H1 (cell line): Measurements from ENCODE around the gene MARCHF10. TPM values are rescaled to one million over a fixed set of nuclear protein-coding genes. Genes with fewer than 3 reads are reported as not detected.

Experiments
- CTCF ChIA-PET: fragments of 300-600 bp; sonication (Branson Sonifier 250); formaldehyde crosslinking; loops from one replicate; lab custom pipeline; 2021; ENCODE audit not compliant: partially characterized antibody; lab: Charles Lee
- POLR2A ChIA-PET: fragments of 300-600 bp; sonication (Branson Sonifier 250); formaldehyde crosslinking; loops from one replicate; lab custom pipeline; 2021; ENCODE audit warnings: inconsistent platforms; ENCODE audit not compliant: partially characterized antibody; lab: Charles Lee
- DNase-seq, 2 experiments: peaks; one replicate each; pipeline versions ENCODE4 v3.0.0 to v3.0.0-alpha.2; 2010 to 2022; ENCODE audit warnings: low spot score in 2 of 2, low read depth in 1 of 2, mixed read lengths in 1 of 2
- FAIRE-seq: peaks from 2 replicates; lab custom pipeline; 2011; peaks lifted over from hg19 to GRCh38; lab: Jason Lieb, UNC
- H2AFZ ChIP-seq: 2 replicates; pipeline ENCODE4 v1.8.1; 2012; ENCODE audit warnings: low read length, inconsistent platforms
- H2AK5ac ChIP-seq: 2 replicates; pipeline ENCODE4 v1.6.1; 2013; ENCODE audit warnings: low read depth, low read length
- H2BK120ac ChIP-seq: replicated peaks from 2 replicates; pipeline ENCODE3; 2013; ENCODE audit warnings: low read depth, low read length, inconsistent platforms
- H2BK12ac ChIP-seq: 2 replicates; pipeline ENCODE4 v1.6.1; 2013; ENCODE audit warnings: low read depth, low read length
- H2BK15ac ChIP-seq: 2 replicates; pipeline ENCODE4 v1.6.1; 2013; ENCODE audit warnings: low read length
- H2BK20ac ChIP-seq: 2 replicates; pipeline ENCODE4 v1.6.1; 2013; ENCODE audit warnings: low read length
- H2BK5ac ChIP-seq: 2 replicates; pipeline ENCODE4 v1.6.1; 2013; ENCODE audit warnings: low read depth, low read length
- H3K14ac ChIP-seq: 2 replicates; pipeline ENCODE4 v1.6.1; 2013; ENCODE audit warnings: inconsistent platforms; ENCODE audit not compliant: insufficient read length
- H3K18ac ChIP-seq: 2 replicates; pipeline ENCODE4 v1.6.1; 2013; ENCODE audit warnings: low read length; ENCODE audit errors: extremely low read depth
- H3K23ac ChIP-seq: 2 replicates; pipeline ENCODE4 v1.6.1; 2013; ENCODE audit warnings: inconsistent platforms; ENCODE audit not compliant: insufficient read length
- H3K23me2 ChIP-seq: 2 replicates; pipeline ENCODE4 v1.6.1; 2013; ENCODE audit warnings: low read depth, low read length
- H3K27ac ChIP-seq: 2 replicates; pipeline ENCODE4 v1.6.1; 2011; ENCODE audit warnings: low read depth, low read length, inconsistent platforms
- H3K27me3 ChIP-seq, 4 experiments: replicated peaks in 1 of 4; 1 replicate in 1 of 4; 2 replicates in 3 of 4; pipeline versions ENCODE4 v1.6.1 to v1.8.1; 2011 to 2013; ENCODE audit warnings: low read length in 3 of 4, mild to moderate bottlenecking in 3 of 4, inconsistent platforms in 2 of 4, mixed read lengths in 2 of 4, moderate library complexity in 1 of 4; ENCODE audit not compliant: control insufficient read depth in 3 of 4, insufficient read depth in 3 of 4; ENCODE audit errors: extremely low read depth in 1 of 4
- H3K36me3 ChIP-seq, 4 experiments: 2 replicates each; pipeline versions ENCODE4 v1.6.1 to v1.8.1; 2011 to 2013; ENCODE audit warnings: mild to moderate bottlenecking in 4 of 4, low read length in 3 of 4, moderate library complexity in 2 of 4, control low read depth in 1 of 4, inconsistent platforms in 1 of 4; ENCODE audit not compliant: insufficient read depth in 4 of 4, control insufficient read depth in 2 of 4
- H3K4ac ChIP-seq: replicated peaks from 2 replicates; pipeline ENCODE3; 2013; ENCODE audit warnings: low read length, low read depth, mixed read lengths, inconsistent platforms; ENCODE audit not compliant: insufficient read length
- H3K4me1 ChIP-seq, 4 experiments: replicated peaks in 1 of 4; 1 replicate in 1 of 4; 2 replicates in 3 of 4; pipeline versions ENCODE4 v1.6.1 to v1.8.1; 2011 to 2013; ENCODE audit warnings: low read length in 3 of 4, inconsistent platforms in 2 of 4, mixed read lengths in 1 of 4; ENCODE audit not compliant: insufficient read depth in 4 of 4, control insufficient read depth in 3 of 4
- H3K4me2 ChIP-seq, 2 experiments: 2 replicates each; pipeline versions ENCODE4 v1.6.1 to v1.8.1; 2011 to 2013; ENCODE audit warnings: low read depth in 2 of 2, low read length in 2 of 2, control low read depth in 1 of 2, inconsistent platforms in 1 of 2, mild to moderate bottlenecking in 1 of 2; ENCODE audit not compliant: insufficient read depth in 1 of 2
- H3K4me3 ChIP-seq, 4 experiments: fragments of 200-600, 300-600 bp in 1 of 4; sonication (generic), shearing (Covaris generic), sonication (Bioruptor Twin) in 1 of 4; 2 replicates each; pipeline versions ENCODE4 v1.5.1 to v1.8.1; 2011 to 2016; ENCODE audit warnings: low read length in 4 of 4, low read depth in 3 of 4, control low read depth in 2 of 4, inconsistent platforms in 2 of 4, mild to moderate bottlenecking in 2 of 4, mixed read lengths in 1 of 4, moderate library complexity in 1 of 4; ENCODE audit not compliant: insufficient read depth in 2 of 4; ENCODE audit errors: extremely low read depth in 1 of 4
- H3K56ac ChIP-seq: replicated peaks from 2 replicates; pipeline ENCODE3; 2013; ENCODE audit warnings: low read depth, mild to moderate bottlenecking, mixed read lengths, low read length, inconsistent platforms; ENCODE audit not compliant: insufficient read length
- H3K79me1 ChIP-seq: 2 replicates; pipeline ENCODE4 v1.6.1; 2013; ENCODE audit warnings: low read depth, low read length, control low read depth
- H3K79me2 ChIP-seq, 2 experiments: 2 replicates each; pipeline versions ENCODE4 v1.6.1 to v1.8.1; 2012 to 2013; ENCODE audit warnings: low read length in 2 of 2, mild to moderate bottlenecking in 2 of 2, inconsistent platforms in 1 of 2; ENCODE audit not compliant: insufficient read depth in 2 of 2, control insufficient read depth in 1 of 2
- H3K9ac ChIP-seq, 4 experiments: replicated peaks in 1 of 4; 1 replicate in 1 of 4; 2 replicates in 3 of 4; pipeline versions ENCODE4 v1.6.1 to v1.8.1; 2011 to 2013; ENCODE audit warnings: low read depth in 3 of 4, low read length in 3 of 4, control low read depth in 2 of 4, mild to moderate bottlenecking in 2 of 4, moderate library complexity in 2 of 4, inconsistent platforms in 1 of 4; ENCODE audit errors: extremely low read depth in 1 of 4
- H3K9me3 ChIP-seq, 2 experiments: 2 replicates each; pipeline versions ENCODE4 v1.6.1 to v1.8.1; 2012 to 2013; ENCODE audit warnings: mild to moderate bottlenecking in 2 of 2, moderate library complexity in 2 of 2, control low read depth in 1 of 2, inconsistent platforms in 1 of 2, low read depth in 1 of 2, low read length in 1 of 2, mixed read lengths in 1 of 2; ENCODE audit not compliant: insufficient read depth in 2 of 2
- H4K20me1 ChIP-seq, 2 experiments: replicated peaks in 1 of 2; 2 replicates each; pipeline versions ENCODE3 to v1.8.1; 2011 to 2013; ENCODE audit warnings: inconsistent platforms in 2 of 2, low read length in 2 of 2, mild to moderate bottlenecking in 1 of 2; ENCODE audit not compliant: insufficient read depth in 2 of 2, control insufficient read depth in 1 of 2
- H4K5ac ChIP-seq: 2 replicates; pipeline ENCODE4 v1.6.1; 2013; ENCODE audit warnings: low read length, low read depth, mixed read lengths, inconsistent platforms; ENCODE audit not compliant: insufficient read length
- H4K8ac ChIP-seq: 2 replicates; pipeline ENCODE4 v1.8.0; 2013; ENCODE audit warnings: mild to moderate bottlenecking, moderate library complexity, low read length, inconsistent platforms; ENCODE audit not compliant: insufficient read depth; ENCODE audit errors: extremely low read depth
- H4K91ac ChIP-seq: replicated peaks from 2 replicates; pipeline ENCODE3; 2013; ENCODE audit warnings: low read length, mixed read lengths, inconsistent platforms; ENCODE audit not compliant: insufficient read length
- BCL11A ChIP-seq, 2 experiments: IDR thresholded peaks; one replicate each; pipeline ENCODE4 v1.6.1; 2011; ENCODE audit warnings: low read depth in 2 of 2, low read length in 2 of 2, mild to moderate bottlenecking in 2 of 2
- EGR1 ChIP-seq: IDR thresholded peaks from 2 replicates; pipeline ENCODE4 v1.6.1; 2011; ENCODE audit warnings: low read depth, low read length, borderline replicate concordance
- PHF8 ChIP-seq: fragments of 200-600 bp; sonication (generic); conservative IDR thresholded peaks from 2 replicates; pipeline ENCODE4 v1.7.1; 2012; ENCODE audit warnings: low read depth, mild to moderate bottlenecking, inconsistent platforms, low read length, moderate library complexity
- POLR2AphosphoS5 ChIP-seq: IDR thresholded peaks from 2 replicates; pipeline ENCODE4 v1.6.1; 2011; ENCODE audit warnings: low read depth, low read length
- SIRT6 ChIP-seq: IDR thresholded peaks from one replicate; pipeline ENCODE4 v1.7.1; 2012; ENCODE audit warnings: low read length, inconsistent platforms
- SP4 ChIP-seq: IDR thresholded peaks from 2 replicates; pipeline ENCODE4 v1.6.1; 2012; ENCODE audit warnings: low read length, inconsistent platforms
- WGBS, 2 experiments: shearing (Covaris generic) in 1 of 2; methylation state at CpG; one replicate each; pipeline versions ENCODE4 v1.1.6 to v1.1.7; 2013 to 2015; ENCODE audit warnings: low lambda C conversion rate in 2 of 2, mixed read lengths in 2 of 2, inconsistent platforms in 1 of 2, low coverage in 1 of 2, missing lambda C conversion rate in 1 of 2; ENCODE audit not compliant: insufficient replicate concordance in 2 of 2, insufficient coverage in 1 of 2, insufficient read length in 1 of 2; ENCODE audit errors: extremely low coverage in 1 of 2, missing lambda C conversion rate in 1 of 2; 5-methylcytosine and 5-hydroxymethylcytosine counted together
- polyA plus RNA-seq, 7 experiments: library from polyadenylated mRNA; depleted of rRNA in 3 of 7; stranded (reverse) in 5 of 7; unstranded in 2 of 7; fragments of >200 nt in 5 of 7; fragments of 200-250 nt in 2 of 7; gene quantifications; 1 replicate in 5 of 7; 2 replicates in 1 of 7; 4 replicates in 1 of 7; pipeline versions ENCODE4 v1.2.1 to v1.2.3, GENCODE V29; 2011 to 2013; ENCODE audit warnings: missing spikeins in 2 of 7, mixed read lengths in 2 of 7
- total RNA-seq: library from RNA; stranded (reverse); fragmentation: NEBNext Ultra II Directional; extraction: Animal tissue kit (Norgen Biotek cat#: 25700); gene quantifications from 2 replicates; pipeline ENCODE4 v1.2.1, GENCODE V29; 2021

The MARCHF10 gene
- total and polyA plus RNA-seq, 2 of the 8 experiments (the other 6 are each of a cell fraction or from before 2014, with no cell fraction given): 0.48 to 0.73 TPM

DNA sequence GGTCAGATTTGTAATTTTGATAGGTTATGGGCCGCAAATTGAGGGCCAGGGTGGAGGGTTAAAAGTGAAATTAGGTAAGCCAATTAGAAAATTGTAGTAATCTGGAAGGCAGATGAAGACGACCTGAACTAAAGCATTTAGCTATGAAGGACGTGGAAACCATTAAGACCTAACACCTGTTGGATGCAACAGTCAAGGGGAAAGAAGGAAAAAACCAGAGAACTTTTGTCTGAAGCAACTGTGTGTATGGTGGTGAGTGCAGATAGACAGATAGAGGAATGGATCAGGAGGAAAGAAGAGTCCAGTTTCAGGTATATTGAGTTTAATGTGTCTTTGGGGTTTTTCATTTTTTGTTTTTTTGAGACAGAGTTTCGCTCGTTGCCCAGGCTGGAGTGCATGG, 40.2 kb upstream of the MARCHF10 start:
- WGBS, 2 experiments: 89% methylated on average over 5 of the region's 5 CpGs; no CpG with 5 or more reads in 1 of the 2 experiments

More for the DNA sequence above, 40.2 kb upstream of the MARCHF10 start:
- H3K79me2 ChIP-seq: no peaks in the 10 kb centered on the region
- H3K9ac ChIP-seq: no peak overlapping the region
- H4K5ac ChIP-seq: no peak overlapping the region
- ChIA-PET CTCF (no interaction called here), POLR2A (no interaction called here)
- no peak overlapping the region for H2BK15ac ChIP-seq
- no peak overlapping the region for H3K4me3 ChIP-seq
- H3K18ac ChIP-seq: no peak overlapping the region
- H3K23me2 ChIP-seq: no peaks in the 10 kb centered on the region
- no peaks in the 10 kb centered on the region for H3K4me1 ChIP-seq
- no peak overlapping the region for H2BK12ac ChIP-seq
- no peak overlapping the region for H3K14ac ChIP-seq
- DNase-seq (no peak), FAIRE-seq (no peak)
- no peak overlapping the region for H3K23ac ChIP-seq
- no peaks in the 10 kb centered on the region for H4K20me1 ChIP-seq
- H3K79me1 ChIP-seq: no peaks in the 10 kb centered on the region
- no peak overlapping the region for H3K56ac ChIP-seq
- H2BK120ac ChIP-seq: no peak overlapping the region
- no peaks in the 10 kb centered on the region for H3K27me3 ChIP-seq
- no peaks in the 10 kb centered on the region for H3K36me3 ChIP-seq
- no peak overlapping the region for H3K4me2 ChIP-seq
- H3K4ac ChIP-seq: no peak overlapping the region
- no peak overlapping the region for H3K27ac ChIP-seq
- no peak overlapping the region for H2BK20ac ChIP-seq
- no peak overlapping the region for H4K8ac ChIP-seq
- no peak overlapping the region for H2AK5ac ChIP-seq
- H4K91ac ChIP-seq: no peak overlapping the region
- H3K9me3 ChIP-seq: no peaks in the 10 kb centered on the region
- no peak overlapping the region for H2AFZ ChIP-seq
- no peak overlapping the region for H2BK5ac ChIP-seq
- no peak for TF ChIP-seq PHF8
- TF ChIP-seq SIRT6: no peak
- TF ChIP-seq BCL11A (IDR thresholded peaks at IDR 0.05; ENCODE audit: low read depth in 2 of 2, low read length in 2 of 2): no peak
- no peak for TF ChIP-seq EGR1
- TF ChIP-seq SP4: no peak
- TF ChIP-seq POLR2AphosphoS5: no peak
